ENCODE results near the gene THEM4. TPM values are rescaled to one million over a fixed set of nuclear protein-coding genes. Genes with fewer than 3 reads are reported as not detected.

The THEM4 gene
- total and polyA plus RNA-seq, 2 experiments from 2014 or later, result 13.4 to 20.4 TPM

GRCh38 chr1:151847867-151848596, 61.3 kb downstream of the THEM4 start:
- H4K20me1 ChIP-seq (replicated peaks; ENCODE audit: insufficient read depth), result no peaks in the 10 kb centered on the region
- Mint-ChIP-seq H3K27me3 (ENCODE audit: insufficient read depth, low read depth, poor library complexity) (peaks cover 10% of the 10 kb centered on the region), H3K9me3 (no peaks in the 10 kb centered on the region), H3K4me1 (peaks cover 14% of the 10 kb centered on the region), H3K4me3 (no peak overlapping the region), H3K27ac (no peak overlapping the region), H3K36me3 (ENCODE audit: low read depth) (no peaks in the 10 kb centered on the region; the same call in 2 of the 3 replicates)
- DNase-seq (ENCODE audit: low spot score), result no peak
- ATAC-seq, result no peak
- H3K79me2 ChIP-seq (replicated peaks; ENCODE audit: insufficient read depth), result no peaks in the 10 kb centered on the region
- H3K4me3 ChIP-seq, result no peak overlapping the region
- H3K4me1 ChIP-seq (ENCODE audit: insufficient read depth), result 0 out of 2 replicates have a peak, but pooled peaks cover 4% of the 10 kb centered on the region
- H2AFZ ChIP-seq, result no peak overlapping the region
- H3K9me2 ChIP-seq (ENCODE audit: insufficient read depth), result no peaks in the 10 kb centered on the region
- TF ChIP-seq EZH2phosphoT487 (IDR thresholded peaks at IDR 0.05; ENCODE audit: unreplicated experiment) (no peak), ZNF462 (CRISPR knock-in tag; IDR thresholded peaks at IDR 0.05) (no peak)
- no peak overlapping the region for H3K4me2 ChIP-seq
- no peaks in the 10 kb centered on the region for H3K36me3 ChIP-seq (ENCODE audit: insufficient read depth)
- H3K27me3 ChIP-seq (ENCODE audit: insufficient read depth), result no peaks in the 10 kb centered on the region
- no peak overlapping the region for H3K27ac ChIP-seq (ENCODE audit: low read depth)
- no peaks in the 10 kb centered on the region for H3F3A ChIP-seq (replicated peaks; ENCODE audit: low read depth)

GRCh38 chr1:151846686-151847237, 62.5 kb downstream of the THEM4 start:
- ATAC-seq, result no peak
- H3K4me1 Mint-ChIP-seq, result peaks cover 14% of the 10 kb centered on the region
- no peak overlapping the region for H3K4me3 ChIP-seq
- no peak for DNase-seq (ENCODE audit: low spot score)
- H3K4me2 ChIP-seq, result peak overlapping the region; percentile 20; the same call in 1 of the 2 replicates
- H3K4me1 ChIP-seq (ENCODE audit: insufficient read depth), result 0 out of 2 replicates have a peak, but pooled peaks cover 4% of the 10 kb centered on the region
- no peak overlapping the region for H3K27ac ChIP-seq (ENCODE audit: low read depth)
- H3F3A ChIP-seq (replicated peaks; ENCODE audit: low read depth), result no peaks in the 10 kb centered on the region
- H4K20me1 ChIP-seq (replicated peaks; ENCODE audit: insufficient read depth), result no peaks in the 10 kb centered on the region
- no peak overlapping the region for H2AFZ ChIP-seq
- no peak overlapping the region for H3K27ac Mint-ChIP-seq
- no peaks in the 10 kb centered on the region; the same call in 2 of the 3 replicates for H3K36me3 Mint-ChIP-seq (ENCODE audit: low read depth)
- no peaks in the 10 kb centered on the region for H3K9me2 ChIP-seq (ENCODE audit: insufficient read depth)
- H3K9me3 Mint-ChIP-seq, result no peaks in the 10 kb centered on the region
- H3K27me3 ChIP-seq (ENCODE audit: insufficient read depth), result peaks cover 4% of the 10 kb centered on the region; the same call in 1 of the 2 replicates
- no peaks in the 10 kb centered on the region for H3K36me3 ChIP-seq (ENCODE audit: insufficient read depth)
- no peaks in the 10 kb centered on the region for H3K79me2 ChIP-seq (replicated peaks; ENCODE audit: insufficient read depth)
- peaks cover 7% of the 10 kb centered on the region for H3K27me3 Mint-ChIP-seq (ENCODE audit: insufficient read depth, low read depth, poor library complexity)
- no peak overlapping the region for H3K4me3 Mint-ChIP-seq
- TF ChIP-seq STAT1 (IDR thresholded peaks at IDR 0.05; ENCODE audit: unreplicated experiment), result no peak
- no peak for TF ChIP-seq REST (IDR thresholded peaks at IDR 0.05; ENCODE audit: unreplicated experiment)
- TF ChIP-seq EZH2phosphoT487 (IDR thresholded peaks at IDR 0.05; ENCODE audit: unreplicated experiment), result no peak
- TF ChIP-seq ZNF331 (CRISPR knock-in tag; IDR thresholded peaks at IDR 0.05; ENCODE audit: low read depth), result no peak
- TF ChIP-seq JUNB (IDR thresholded peaks at IDR 0.05; ENCODE audit: unreplicated experiment), result no peak
- TF ChIP-seq ETS1 (IDR thresholded peaks at IDR 0.05), result no peak
- TF ChIP-seq CREB1 (CRISPR knock-in tag; IDR thresholded peaks at IDR 0.05; ENCODE audit: low read depth), result no peak
- no peak for TF ChIP-seq POLR2AphosphoS5 (IDR thresholded peaks at IDR 0.05; ENCODE audit: low read depth)
- no peak for TF ChIP-seq ZNF114 (CRISPR knock-in tag; IDR thresholded peaks at IDR 0.05)
